ENCODE measurements around the gene DDX49.

GRCh38 chr19:18942692-18943091 lies 23.2 kb downstream of the DDX49 start:
- TF ChIP-seq POLR2A (IDR thresholded peaks at IDR 0.05; ENCODE audit: low read length) (no peak), GATA1 (IDR thresholded peaks at IDR 0.05; ENCODE audit: low read depth, low read length) (no peak)

Data from erythroblast (primary cell).